H1 (cell line): ENCODE results near the gene HMGXB3. TPM values are rescaled to one million over a fixed set of nuclear protein-coding genes. Genes with fewer than 3 reads are reported as not detected.

Source experiments
- CTCF ChIA-PET: fragments of 300-600 bp; sonication (Branson Sonifier 250); formaldehyde crosslinking; loops from one replicate; lab custom pipeline; 2021; ENCODE audit not compliant: partially characterized antibody; lab: Charles Lee
- POLR2A ChIA-PET: fragments of 300-600 bp; sonication (Branson Sonifier 250); formaldehyde crosslinking; loops from one replicate; lab custom pipeline; 2021; ENCODE audit warnings: inconsistent platforms; ENCODE audit not compliant: partially characterized antibody; lab: Charles Lee
- DNase-seq, 2 experiments: peaks; one replicate each; pipeline versions ENCODE4 v3.0.0 to v3.0.0-alpha.2; 2010 to 2022; ENCODE audit warnings: low spot score in 2 of 2, low read depth in 1 of 2, mixed read lengths in 1 of 2
- FAIRE-seq: peaks from 2 replicates; lab custom pipeline; 2011; peaks lifted over from hg19 to GRCh38; lab: Jason Lieb, UNC
- H2AFZ ChIP-seq: 2 replicates; pipeline ENCODE4 v1.8.1; 2012; ENCODE audit warnings: low read length, inconsistent platforms
- H2AK5ac ChIP-seq: 2 replicates; pipeline ENCODE4 v1.6.1; 2013; ENCODE audit warnings: low read depth, low read length
- H2BK120ac ChIP-seq: replicated peaks from 2 replicates; pipeline ENCODE3; 2013; ENCODE audit warnings: low read depth, low read length, inconsistent platforms
- H2BK12ac ChIP-seq: 2 replicates; pipeline ENCODE4 v1.6.1; 2013; ENCODE audit warnings: low read depth, low read length
- H2BK15ac ChIP-seq: 2 replicates; pipeline ENCODE4 v1.6.1; 2013; ENCODE audit warnings: low read length
- H2BK20ac ChIP-seq: 2 replicates; pipeline ENCODE4 v1.6.1; 2013; ENCODE audit warnings: low read length
- H2BK5ac ChIP-seq: 2 replicates; pipeline ENCODE4 v1.6.1; 2013; ENCODE audit warnings: low read depth, low read length
- H3K14ac ChIP-seq: 2 replicates; pipeline ENCODE4 v1.6.1; 2013; ENCODE audit warnings: inconsistent platforms; ENCODE audit not compliant: insufficient read length
- H3K18ac ChIP-seq: 2 replicates; pipeline ENCODE4 v1.6.1; 2013; ENCODE audit warnings: low read length; ENCODE audit errors: extremely low read depth
- H3K23ac ChIP-seq: 2 replicates; pipeline ENCODE4 v1.6.1; 2013; ENCODE audit warnings: inconsistent platforms; ENCODE audit not compliant: insufficient read length
- H3K23me2 ChIP-seq: 2 replicates; pipeline ENCODE4 v1.6.1; 2013; ENCODE audit warnings: low read depth, low read length
- H3K27ac ChIP-seq: 2 replicates; pipeline ENCODE4 v1.6.1; 2011; ENCODE audit warnings: low read depth, low read length, inconsistent platforms
- H3K27me3 ChIP-seq, 4 experiments: replicated peaks in 1 of 4; 1 replicate in 1 of 4; 2 replicates in 3 of 4; pipeline versions ENCODE4 v1.6.1 to v1.8.1; 2011 to 2013; ENCODE audit warnings: low read length in 3 of 4, mild to moderate bottlenecking in 3 of 4, inconsistent platforms in 2 of 4, mixed read lengths in 2 of 4, moderate library complexity in 1 of 4; ENCODE audit not compliant: control insufficient read depth in 3 of 4, insufficient read depth in 3 of 4; ENCODE audit errors: extremely low read depth in 1 of 4
- H3K36me3 ChIP-seq, 4 experiments: 2 replicates each; pipeline versions ENCODE4 v1.6.1 to v1.8.1; 2011 to 2013; ENCODE audit warnings: mild to moderate bottlenecking in 4 of 4, low read length in 3 of 4, moderate library complexity in 2 of 4, control low read depth in 1 of 4, inconsistent platforms in 1 of 4; ENCODE audit not compliant: insufficient read depth in 4 of 4, control insufficient read depth in 2 of 4
- H3K4ac ChIP-seq: replicated peaks from 2 replicates; pipeline ENCODE3; 2013; ENCODE audit warnings: low read length, low read depth, mixed read lengths, inconsistent platforms; ENCODE audit not compliant: insufficient read length
- H3K4me1 ChIP-seq, 4 experiments: replicated peaks in 1 of 4; 1 replicate in 1 of 4; 2 replicates in 3 of 4; pipeline versions ENCODE4 v1.6.1 to v1.8.1; 2011 to 2013; ENCODE audit warnings: low read length in 3 of 4, inconsistent platforms in 2 of 4, mixed read lengths in 1 of 4; ENCODE audit not compliant: insufficient read depth in 4 of 4, control insufficient read depth in 3 of 4
- H3K4me2 ChIP-seq, 2 experiments: 2 replicates each; pipeline versions ENCODE4 v1.6.1 to v1.8.1; 2011 to 2013; ENCODE audit warnings: low read depth in 2 of 2, low read length in 2 of 2, control low read depth in 1 of 2, inconsistent platforms in 1 of 2, mild to moderate bottlenecking in 1 of 2; ENCODE audit not compliant: insufficient read depth in 1 of 2
- H3K4me3 ChIP-seq, 4 experiments: fragments of 200-600, 300-600 bp in 1 of 4; sonication (generic), shearing (Covaris generic), sonication (Bioruptor Twin) in 1 of 4; 2 replicates each; pipeline versions ENCODE4 v1.5.1 to v1.8.1; 2011 to 2016; ENCODE audit warnings: low read length in 4 of 4, low read depth in 3 of 4, control low read depth in 2 of 4, inconsistent platforms in 2 of 4, mild to moderate bottlenecking in 2 of 4, mixed read lengths in 1 of 4, moderate library complexity in 1 of 4; ENCODE audit not compliant: insufficient read depth in 2 of 4; ENCODE audit errors: extremely low read depth in 1 of 4
- H3K56ac ChIP-seq: replicated peaks from 2 replicates; pipeline ENCODE3; 2013; ENCODE audit warnings: low read depth, mild to moderate bottlenecking, mixed read lengths, low read length, inconsistent platforms; ENCODE audit not compliant: insufficient read length
- H3K79me1 ChIP-seq: 2 replicates; pipeline ENCODE4 v1.6.1; 2013; ENCODE audit warnings: low read depth, low read length, control low read depth
- H3K79me2 ChIP-seq, 2 experiments: 2 replicates each; pipeline versions ENCODE4 v1.6.1 to v1.8.1; 2012 to 2013; ENCODE audit warnings: low read length in 2 of 2, mild to moderate bottlenecking in 2 of 2, inconsistent platforms in 1 of 2; ENCODE audit not compliant: insufficient read depth in 2 of 2, control insufficient read depth in 1 of 2
- H3K9ac ChIP-seq, 4 experiments: replicated peaks in 1 of 4; 1 replicate in 1 of 4; 2 replicates in 3 of 4; pipeline versions ENCODE4 v1.6.1 to v1.8.1; 2011 to 2013; ENCODE audit warnings: low read depth in 3 of 4, low read length in 3 of 4, control low read depth in 2 of 4, mild to moderate bottlenecking in 2 of 4, moderate library complexity in 2 of 4, inconsistent platforms in 1 of 4; ENCODE audit errors: extremely low read depth in 1 of 4
- H3K9me3 ChIP-seq, 2 experiments: 2 replicates each; pipeline versions ENCODE4 v1.6.1 to v1.8.1; 2012 to 2013; ENCODE audit warnings: mild to moderate bottlenecking in 2 of 2, moderate library complexity in 2 of 2, control low read depth in 1 of 2, inconsistent platforms in 1 of 2, low read depth in 1 of 2, low read length in 1 of 2, mixed read lengths in 1 of 2; ENCODE audit not compliant: insufficient read depth in 2 of 2
- H4K20me1 ChIP-seq, 2 experiments: replicated peaks in 1 of 2; 2 replicates each; pipeline versions ENCODE3 to v1.8.1; 2011 to 2013; ENCODE audit warnings: inconsistent platforms in 2 of 2, low read length in 2 of 2, mild to moderate bottlenecking in 1 of 2; ENCODE audit not compliant: insufficient read depth in 2 of 2, control insufficient read depth in 1 of 2
- H4K5ac ChIP-seq: 2 replicates; pipeline ENCODE4 v1.6.1; 2013; ENCODE audit warnings: low read length, low read depth, mixed read lengths, inconsistent platforms; ENCODE audit not compliant: insufficient read length
- H4K8ac ChIP-seq: 2 replicates; pipeline ENCODE4 v1.8.0; 2013; ENCODE audit warnings: mild to moderate bottlenecking, moderate library complexity, low read length, inconsistent platforms; ENCODE audit not compliant: insufficient read depth; ENCODE audit errors: extremely low read depth
- H4K91ac ChIP-seq: replicated peaks from 2 replicates; pipeline ENCODE3; 2013; ENCODE audit warnings: low read length, mixed read lengths, inconsistent platforms; ENCODE audit not compliant: insufficient read length
- ASH2L ChIP-seq: fragments of 200-600, 300-600 bp; sonication (generic); IDR thresholded peaks from one replicate; pipeline ENCODE4 v1.7.1; 2017; ENCODE audit warnings: low read length
- BRCA1 ChIP-seq: IDR thresholded peaks from 2 replicates; pipeline ENCODE4 v1.6.1; 2012; ENCODE audit warnings: low read depth, low read length, improper control_type of control experiment
- CTCF ChIP-seq, 3 experiments: IDR thresholded peaks; 1 replicate in 2 of 3; 2 replicates in 1 of 3; pipeline versions ENCODE4 v1.5.1 to v1.6.1; 2011; ENCODE audit warnings: low read length in 3 of 3, mild to moderate bottlenecking in 3 of 3, inconsistent platforms in 2 of 3, low read depth in 1 of 3, moderate library complexity in 1 of 3; ENCODE audit not compliant: insufficient read depth in 1 of 3; ENCODE audit errors: control extremely low read depth in 1 of 3
- EZH2 ChIP-seq: fragments of 200-600 bp; sonication (generic); IDR thresholded peaks from 2 replicates; pipeline ENCODE4 v1.7.1; 2012; ENCODE audit warnings: low read depth, mild to moderate bottlenecking, moderate library complexity, low read length, inconsistent platforms; ENCODE audit not compliant: severe bottlenecking
- POLR2AphosphoS5 ChIP-seq: IDR thresholded peaks from 2 replicates; pipeline ENCODE4 v1.6.1; 2011; ENCODE audit warnings: low read depth, low read length
- WGBS, 2 experiments: shearing (Covaris generic) in 1 of 2; methylation state at CpG; one replicate each; pipeline versions ENCODE4 v1.1.6 to v1.1.7; 2013 to 2015; ENCODE audit warnings: low lambda C conversion rate in 2 of 2, mixed read lengths in 2 of 2, inconsistent platforms in 1 of 2, low coverage in 1 of 2, missing lambda C conversion rate in 1 of 2; ENCODE audit not compliant: insufficient replicate concordance in 2 of 2, insufficient coverage in 1 of 2, insufficient read length in 1 of 2; ENCODE audit errors: extremely low coverage in 1 of 2, missing lambda C conversion rate in 1 of 2; 5-methylcytosine and 5-hydroxymethylcytosine counted together
- polyA plus RNA-seq, 7 experiments: library from polyadenylated mRNA; depleted of rRNA in 3 of 7; stranded (reverse) in 5 of 7; unstranded in 2 of 7; fragments of >200 nt in 5 of 7; fragments of 200-250 nt in 2 of 7; gene quantifications; 1 replicate in 5 of 7; 2 replicates in 1 of 7; 4 replicates in 1 of 7; pipeline versions ENCODE4 v1.2.1 to v1.2.3, GENCODE V29; 2011 to 2013; ENCODE audit warnings: missing spikeins in 2 of 7, mixed read lengths in 2 of 7
- total RNA-seq: library from RNA; stranded (reverse); fragmentation: NEBNext Ultra II Directional; extraction: Animal tissue kit (Norgen Biotek cat#: 25700); gene quantifications from 2 replicates; pipeline ENCODE4 v1.2.1, GENCODE V29; 2021
- TF ChIP-seq, protein P1 (sequence below): IDR thresholded peaks from 2 replicates; pipeline ENCODE4 v1.6.1; 2012; ENCODE audit warnings: inconsistent platforms
- TF ChIP-seq, protein P2 (sequence below): IDR thresholded peaks from 2 replicates; pipeline ENCODE4 v1.6.1; 2011; ENCODE audit warnings: low read length, improper control_type of control experiment

Gene HMGXB3
- total and polyA plus RNA-seq, 2 of the 8 experiments (the other 6 are each of a cell fraction or from before 2014, with no cell fraction given), result 26.8 to 28.0 TPM

GRCh38 chr5:150015415-150015814, 14.9 kb downstream of the HMGXB3 start:
- no peaks in the 10 kb centered on the region for H3K27me3 ChIP-seq
- H4K91ac ChIP-seq, result no peak overlapping the region
- no peaks in the 10 kb centered on the region for H3K4me1 ChIP-seq
- no peak overlapping the region for H3K23ac ChIP-seq
- no peak overlapping the region for H4K5ac ChIP-seq
- no peak overlapping the region for H2BK120ac ChIP-seq
- H4K8ac ChIP-seq, result no peak overlapping the region
- 0 out of 4 replicates have a peak, but pooled peaks cover 0 to 2% of the 10 kb centered on the region in 2 experiments for H3K9me3 ChIP-seq
- H3K27ac ChIP-seq, result no peak overlapping the region
- H3K23me2 ChIP-seq, result no peaks in the 10 kb centered on the region
- H2BK5ac ChIP-seq, result no peak overlapping the region
- no peak overlapping the region for H3K4me2 ChIP-seq
- peaks cover 4 to 74% (median 51%) of the 10 kb centered on the region in 4 experiments; a peak in 7 of 8 replicates for H3K36me3 ChIP-seq
- H3K56ac ChIP-seq, result no peak overlapping the region
- no peak overlapping the region for H3K4ac ChIP-seq
- no peak overlapping the region for H3K4me3 ChIP-seq
- H3K9ac ChIP-seq, result no peak overlapping the region
- H3K18ac ChIP-seq, result no peak overlapping the region
- H2BK20ac ChIP-seq, result no peak overlapping the region
- peaks cover 5 to 6% of the 10 kb centered on the region in 2 experiments for H4K20me1 ChIP-seq
- FAIRE-seq (no peak), DNase-seq (no peak)
- H2BK12ac ChIP-seq, result no peak overlapping the region
- 97% methylated on average over 3 of the region's 3 CpGs; no CpG with 5 or more reads in 1 of the 2 experiments for WGBS, 2 experiments
- no peaks in the 10 kb centered on the region for H3K79me1 ChIP-seq
- POLR2A ChIA-PET, result interaction anchor here (0.8 kb wide), 1 partner anchor 9 kb away, joined by 3 read pairs; no protein-coding TSS in a partner anchor
- no peak overlapping the region for H3K14ac ChIP-seq
- CTCF ChIA-PET, result interaction anchor here (0.8 to 1.1 kb wide), 2 partner anchors 10 to 379 kb away, joined by 3 read pairs; no protein-coding TSS in a partner anchor
- H2BK15ac ChIP-seq, result no peak overlapping the region
- no peak overlapping the region for H2AK5ac ChIP-seq
- H3K79me2 ChIP-seq, result no peaks in the 10 kb centered on the region
- H2AFZ ChIP-seq, result no peak overlapping the region
- TF ChIP-seq CTCF (IDR thresholded peaks at IDR 0.05; ENCODE audit: control extremely low read depth in 1 of 3, insufficient read depth in 1 of 3, low read depth in 1 of 3, low read length in 3 of 3) (no peak), EZH2 (no peak), POLR2AphosphoS5 (no peak), ASH2L (no peak), BRCA1 (no peak)
- TF ChIP-seq, protein P1, sequence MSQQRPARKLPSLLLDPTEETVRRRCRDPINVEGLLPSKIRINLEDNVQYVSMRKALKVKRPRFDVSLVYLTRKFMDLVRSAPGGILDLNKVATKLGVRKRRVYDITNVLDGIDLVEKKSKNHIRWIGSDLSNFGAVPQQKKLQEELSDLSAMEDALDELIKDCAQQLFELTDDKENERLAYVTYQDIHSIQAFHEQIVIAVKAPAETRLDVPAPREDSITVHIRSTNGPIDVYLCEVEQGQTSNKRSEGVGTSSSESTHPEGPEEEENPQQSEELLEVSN, result no peak
- TF ChIP-seq, protein P2, sequence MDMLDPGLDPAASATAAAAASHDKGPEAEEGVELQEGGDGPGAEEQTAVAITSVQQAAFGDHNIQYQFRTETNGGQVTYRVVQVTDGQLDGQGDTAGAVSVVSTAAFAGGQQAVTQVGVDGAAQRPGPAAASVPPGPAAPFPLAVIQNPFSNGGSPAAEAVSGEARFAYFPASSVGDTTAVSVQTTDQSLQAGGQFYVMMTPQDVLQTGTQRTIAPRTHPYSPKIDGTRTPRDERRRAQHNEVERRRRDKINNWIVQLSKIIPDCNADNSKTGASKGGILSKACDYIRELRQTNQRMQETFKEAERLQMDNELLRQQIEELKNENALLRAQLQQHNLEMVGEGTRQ, result no peak
